ENCODE measurements around the gene MAP3K4. TPM values are rescaled to one million over a fixed set of nuclear protein-coding genes. Genes with fewer than 3 reads are reported as not detected.

MAP3K4 gene
- total RNA-seq, 1 experiment from 2014 or later = 54.3 TPM

DNA sequence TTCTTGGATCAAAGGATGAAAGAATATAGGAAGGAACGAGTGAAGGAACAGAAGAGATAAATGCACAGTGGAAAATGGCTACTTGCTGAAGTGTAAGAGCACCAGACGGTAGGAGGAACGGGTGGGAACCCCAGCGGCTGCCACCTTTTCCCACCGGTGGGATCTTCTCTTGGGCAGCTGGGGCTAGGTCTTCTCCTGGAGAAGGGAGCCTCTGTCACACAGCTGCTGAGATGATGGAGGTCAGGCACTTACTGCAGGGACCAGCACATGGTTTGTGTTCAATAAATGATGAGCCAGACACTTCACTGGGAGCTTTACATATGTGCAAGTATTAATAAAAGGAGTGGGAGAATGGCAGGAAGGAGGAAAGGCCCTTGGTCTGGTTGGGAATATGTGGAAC lies 158.6 kb downstream of the MAP3K4 start:
- no peaks in the 10 kb centered on the region for H3K4me1 Mint-ChIP-seq
- Histone ChIP-seq H2BK5ac (ENCODE audit: insufficient read length, low read length) (no peak overlapping the region), H3T11ph (ENCODE audit: low read length) (no peak overlapping the region), H3K4me2 (ENCODE audit: insufficient read depth, insufficient read length, low read length) (no peak overlapping the region), H3K27ac (ENCODE audit: insufficient read length, low read depth, low read length) (no peak overlapping the region), H2BK15ac (ENCODE audit: low read depth, low read length) (no peak overlapping the region), H4K5ac (ENCODE audit: insufficient read length, low read depth, low read length) (no peak overlapping the region), H2AFZ (ENCODE audit: low read length) (no peak overlapping the region), H2AK5ac (ENCODE audit: insufficient read length, low read length) (no peak overlapping the region), H3K23me2 (ENCODE audit: insufficient read length, low read depth, low read length, poor library complexity, severe bottlenecking) (no peaks in the 10 kb centered on the region), H2BK20ac (ENCODE audit: low read depth, low read length, poor library complexity, severe bottlenecking) (no peak overlapping the region), H3K14ac (ENCODE audit: insufficient read depth, low read length) (no peak overlapping the region), H3K9ac (ENCODE audit: extremely low read depth, insufficient read length, low read length) (no peak overlapping the region), H3K27me3 (ENCODE audit: insufficient read depth, low read length) (no peaks in the 10 kb centered on the region), H3K56ac (ENCODE audit: insufficient read length, low read depth, low read length) (no peak overlapping the region), H3K79me2 (ENCODE audit: insufficient read depth, low read length) (no peaks in the 10 kb centered on the region), H2BK12ac (ENCODE audit: insufficient read length, low read depth, low read length) (no peak overlapping the region), H3K9me3 (ENCODE audit: control insufficient read depth, low read depth, low read length) (no peaks in the 10 kb centered on the region), H4K91ac (ENCODE audit: insufficient read length, low read depth, low read length) (no peak overlapping the region), H2BK120ac (ENCODE audit: low read depth, low read length, poor library complexity, severe bottlenecking) (no peak overlapping the region), H3K18ac (ENCODE audit: insufficient read length, low read depth, low read length) (no peak overlapping the region), H3K23ac (ENCODE audit: insufficient read length, low read depth, low read length) (no peak overlapping the region), H3K4ac (ENCODE audit: low read depth, low read length) (no peak overlapping the region), H3K79me1 (ENCODE audit: insufficient read depth, low read depth, low read length, poor library complexity, severe bottlenecking) (no peaks in the 10 kb centered on the region), H3K4me1 (ENCODE audit: insufficient read depth, low read length) (no peaks in the 10 kb centered on the region), H4K20me1 (ENCODE audit: control insufficient read depth, insufficient read depth, insufficient read length) (no peaks in the 10 kb centered on the region), H4K8ac (replicated peaks; ENCODE audit: insufficient read length, low read depth, low read length) (no peak overlapping the region)
- peaks cover 24 to 57% (median 36%) of the 10 kb centered on the region in 3 experiments; a peak in 6 of 7 replicates for H3K36me3 Mint-ChIP-seq (ENCODE audit: insufficient read depth in 1 of 3, low read depth in 3 of 3)
- no peak for DNase-seq
- no CpG with 5 or more reads among the region's 5 CpGs for WGBS (ENCODE audit: extremely low coverage, insufficient read length, low lambda C conversion rate)
- no peak overlapping the region for H3K27ac Mint-ChIP-seq
- H3K4me3 Mint-ChIP-seq = no peak overlapping the region
- no peak for TF ChIP-seq CTCF (conservative IDR thresholded peaks at IDR 0.05)
- no peaks in the 10 kb centered on the region; the same call in 1 of the 2 replicates for H3K27me3 Mint-ChIP-seq (ENCODE audit: low read depth)
- H3K9me3 Mint-ChIP-seq = no peaks in the 10 kb centered on the region
